K562 (cell line): Measurements from ENCODE around the gene PFN3. TPM values are rescaled to one million over a fixed set of nuclear protein-coding genes. Genes with fewer than 3 reads are reported as not detected.
A peak's percentile ranks its signal among the peaks of the same experiment; 100 is the strongest.

Source experiments
- CREB5 ChIP-seq: fragments of 250-450 bp; sonication (Bioruptor Pico); IDR thresholded peaks from 2 replicates; pipeline ENCODE4 v1.5.0; 2020; ENCODE audit warnings: mild to moderate bottlenecking
- ETS2 ChIP-seq: IDR thresholded peaks from 2 replicates; pipeline ENCODE4 v1.6.1; 2016; ENCODE audit warnings: borderline replicate concordance, missing genetic modification characterization, mild to moderate bottlenecking, moderate library complexity, missing compliant biosample characterization; ENCODE audit not compliant: poor library complexity, severe bottlenecking
- FOXA3 ChIP-seq, 2 experiments: fragments of 450-650 bp in 1 of 2; sonication (generic) in 1 of 2; formaldehyde crosslinking; IDR thresholded peaks in 1 of 2; conservative IDR thresholded peaks in 1 of 2; 2 replicates each; pipeline versions ENCODE4 v1.4.0 to v1.8.0; 2020 to 2022; ENCODE audit warnings: mild to moderate bottlenecking in 2 of 2, missing genetic modification reagents in 1 of 2
- MAX ChIP-seq: sonication (generic); formaldehyde crosslinking; IDR thresholded peaks from 2 replicates; pipeline ENCODE4 v1.9.0; 2022; ENCODE audit warnings: mild to moderate bottlenecking, missing genetic modification reagents
- REST ChIP-seq, 2 experiments: fragments of 450-650 bp; formaldehyde crosslinking in 1 of 2; IDR thresholded peaks; 2 replicates each; pipeline versions ENCODE4 v1.4.0 to v1.6.1; 2014 to 2020; ENCODE audit warnings: mild to moderate bottlenecking in 2 of 2, borderline replicate concordance in 1 of 2, low read depth in 1 of 2
- SUPT5H ChIP-seq: fragments of 450-650 bp; IDR thresholded peaks from 2 replicates; pipeline ENCODE4 v1.6.1; 2016
- TARDBP ChIP-seq: fragments of 450-650 bp; IDR thresholded peaks from 2 replicates; pipeline ENCODE4 v1.6.1; 2016
- ZC3H8 ChIP-seq: fragments of 450-650 bp; IDR thresholded peaks from 2 replicates; pipeline ENCODE4 v1.6.1; 2017
- ZNF224 ChIP-seq: sonication (generic); formaldehyde crosslinking; IDR thresholded peaks from 2 replicates; pipeline ENCODE4 v1.8.0; 2022; ENCODE audit warnings: mild to moderate bottlenecking, missing genetic modification reagents
- ZNF347 ChIP-seq: fragments of 450-650 bp; formaldehyde crosslinking; IDR thresholded peaks from 2 replicates; pipeline ENCODE4 v1.4.0; 2020; ENCODE audit warnings: low read depth, mild to moderate bottlenecking, moderate library complexity
- polyA plus RNA-seq, 8 experiments: library from polyadenylated mRNA; depleted of rRNA in 4 of 8; stranded (reverse) in 5 of 8; unstranded in 3 of 8; fragments of >200 nt; fragmentation: Nextera tagmentation in 2 of 8; fragmentation: Illumina TruSeq in 1 of 8; extraction: Ambion mirVana in 2 of 8; extraction: Trizol in 1 of 8; gene quantifications; 2 replicates each; pipeline versions ENCODE4 v1.2.1 to v1.2.3, GENCODE V29; 2011 to 2014; ENCODE audit warnings: inconsistent platforms in 1 of 8, missing spikeins in 1 of 8
- total RNA-seq, 7 experiments: library from RNA; depleted of rRNA in 6 of 7; stranded (reverse); fragments of >200 nt in 6 of 7; fragmentation: Illumina TruSeq in 2 of 7; extraction: Trizol in 2 of 7; gene quantifications; 2 replicates each; pipeline versions ENCODE4 v1.2.1 to v1.2.3, GENCODE V29; 2011 to 2021; ENCODE audit warnings: low replicate concordance in 1 of 7
- TF ChIP-seq, protein P1 (sequence below): fragments of 250-450 bp; sonication (Bioruptor Pico); IDR thresholded peaks from 2 replicates; pipeline ENCODE4 v1.8.0; 2021; ENCODE audit warnings: moderate library complexity, mild to moderate bottlenecking, inconsistent platforms
- TF ChIP-seq, protein P2 (sequence below): sonication (generic); formaldehyde crosslinking; IDR thresholded peaks from 2 replicates; pipeline ENCODE4 v1.8.1; 2023; ENCODE audit warnings: mild to moderate bottlenecking, missing genetic modification reagents

Gene PFN3
- total and polyA plus RNA-seq, 9 of the 15 experiments (the other 6 are each of a cell fraction or from before 2014, with no cell fraction given) = not detected

GRCh38 chr5:177357459-177358351 lies 42.8 kb downstream of the PFN3 start, which contains the start of gene RGS14 (continued):
- TF ChIP-seq CREB5 (CRISPR knock-in tag) = no peak
- peak in 1 of 2 experiments; percentile 3; a peak in 1 of 4 replicates for TF ChIP-seq FOXA3 (CRISPR knock-in tag; conservative IDR thresholded peaks at IDR 0.05 in 1 of 2, IDR thresholded peaks at IDR 0.05 in 1 of 2)
- no peak for TF ChIP-seq ETS2
- TF ChIP-seq, protein P1, sequence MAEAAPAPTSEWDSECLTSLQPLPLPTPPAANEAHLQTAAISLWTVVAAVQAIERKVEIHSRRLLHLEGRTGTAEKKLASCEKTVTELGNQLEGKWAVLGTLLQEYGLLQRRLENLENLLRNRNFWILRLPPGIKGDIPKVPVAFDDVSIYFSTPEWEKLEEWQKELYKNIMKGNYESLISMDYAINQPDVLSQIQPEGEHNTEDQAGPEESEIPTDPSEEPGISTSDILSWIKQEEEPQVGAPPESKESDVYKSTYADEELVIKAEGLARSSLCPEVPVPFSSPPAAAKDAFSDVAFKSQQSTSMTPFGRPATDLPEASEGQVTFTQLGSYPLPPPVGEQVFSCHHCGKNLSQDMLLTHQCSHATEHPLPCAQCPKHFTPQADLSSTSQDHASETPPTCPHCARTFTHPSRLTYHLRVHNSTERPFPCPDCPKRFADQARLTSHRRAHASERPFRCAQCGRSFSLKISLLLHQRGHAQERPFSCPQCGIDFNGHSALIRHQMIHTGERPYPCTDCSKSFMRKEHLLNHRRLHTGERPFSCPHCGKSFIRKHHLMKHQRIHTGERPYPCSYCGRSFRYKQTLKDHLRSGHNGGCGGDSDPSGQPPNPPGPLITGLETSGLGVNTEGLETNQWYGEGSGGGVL = no peak
- TF ChIP-seq ZNF347 (CRISPR knock-in tag) = no peak
- no peak for TF ChIP-seq TARDBP
- no peak for TF ChIP-seq REST (IDR thresholded peaks at IDR 0.05; ENCODE audit: borderline replicate concordance)
- TF ChIP-seq REST (CRISPR knock-in tag; IDR thresholded peaks at IDR 0.05; ENCODE audit: low read depth) = no peak
- TF ChIP-seq, protein P2, sequence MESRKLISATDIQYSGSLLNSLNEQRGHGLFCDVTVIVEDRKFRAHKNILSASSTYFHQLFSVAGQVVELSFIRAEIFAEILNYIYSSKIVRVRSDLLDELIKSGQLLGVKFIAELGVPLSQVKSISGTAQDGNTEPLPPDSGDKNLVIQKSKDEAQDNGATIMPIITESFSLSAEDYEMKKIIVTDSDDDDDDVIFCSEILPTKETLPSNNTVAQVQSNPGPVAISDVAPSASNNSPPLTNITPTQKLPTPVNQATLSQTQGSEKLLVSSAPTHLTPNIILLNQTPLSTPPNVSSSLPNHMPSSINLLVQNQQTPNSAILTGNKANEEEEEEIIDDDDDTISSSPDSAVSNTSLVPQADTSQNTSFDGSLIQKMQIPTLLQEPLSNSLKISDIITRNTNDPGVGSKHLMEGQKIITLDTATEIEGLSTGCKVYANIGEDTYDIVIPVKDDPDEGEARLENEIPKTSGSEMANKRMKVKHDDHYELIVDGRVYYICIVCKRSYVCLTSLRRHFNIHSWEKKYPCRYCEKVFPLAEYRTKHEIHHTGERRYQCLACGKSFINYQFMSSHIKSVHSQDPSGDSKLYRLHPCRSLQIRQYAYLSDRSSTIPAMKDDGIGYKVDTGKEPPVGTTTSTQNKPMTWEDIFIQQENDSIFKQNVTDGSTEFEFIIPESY (CRISPR knock-in tag) = no peak
- TF ChIP-seq ZC3H8 = no peak
- TF ChIP-seq MAX = peak; percentile 67
- no peak for TF ChIP-seq SUPT5H
- TF ChIP-seq ZNF224 (CRISPR knock-in tag) = no peak
